KOPT-K1 (cell line): ENCODE measurements around the gene MAD2L1BP.
"Not testable (repeated sequence)": the region's sequence is repeated elsewhere in the genome, so short reads cannot be mapped to it uniquely, and the experiment has no call there.

ENCODE experiments used
- H3K27ac ChIP-seq: fragments of 200-600 bp; sonication (generic); 2 replicates; pipeline ENCODE4 v1.5.1; 2016; ENCODE audit warnings: antibody characterized with exemption, mild to moderate bottlenecking, low read depth, low read length; ENCODE audit not compliant: poor library complexity, severe bottlenecking
- H3K36me3 ChIP-seq: fragments of 200-600 bp; sonication (generic); 2 replicates; pipeline ENCODE4 v1.5.1; 2017; ENCODE audit warnings: antibody characterized with exemption, mild to moderate bottlenecking, low read length, moderate library complexity; ENCODE audit not compliant: insufficient read depth
- H3K9me3 ChIP-seq: fragments of 200-600 bp; sonication (generic); 2 replicates; pipeline ENCODE4 v1.5.1; 2017; ENCODE audit warnings: antibody characterized with exemption, low read length, mild to moderate bottlenecking; ENCODE audit not compliant: insufficient read depth, poor library complexity, severe bottlenecking

Gene MAD2L1BP

DNA sequence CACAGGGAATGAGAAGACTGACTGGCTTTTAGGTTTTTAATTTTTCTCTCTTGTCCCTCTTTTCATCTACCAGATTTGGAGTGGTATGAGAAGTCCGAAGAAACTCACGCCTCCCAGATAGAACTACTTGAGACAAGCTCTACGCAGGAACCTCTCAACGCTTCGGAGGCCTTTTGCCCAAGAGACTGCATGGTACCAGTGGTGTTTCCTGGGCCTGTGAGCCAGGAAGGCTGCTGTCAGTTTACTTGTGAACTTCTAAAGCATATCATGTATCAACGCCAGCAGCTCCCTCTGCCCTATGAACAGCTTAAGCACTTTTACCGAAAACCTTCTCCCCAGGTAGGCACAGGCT lies 644 bp downstream of the MAD2L1BP start:
- Histone ChIP-seq H3K9me3 (no peaks in the 10 kb centered on the region), H3K36me3 (peaks cover 41% of the 10 kb centered on the region), H3K27ac (peak overlapping the region; percentile 95)

DNA sequence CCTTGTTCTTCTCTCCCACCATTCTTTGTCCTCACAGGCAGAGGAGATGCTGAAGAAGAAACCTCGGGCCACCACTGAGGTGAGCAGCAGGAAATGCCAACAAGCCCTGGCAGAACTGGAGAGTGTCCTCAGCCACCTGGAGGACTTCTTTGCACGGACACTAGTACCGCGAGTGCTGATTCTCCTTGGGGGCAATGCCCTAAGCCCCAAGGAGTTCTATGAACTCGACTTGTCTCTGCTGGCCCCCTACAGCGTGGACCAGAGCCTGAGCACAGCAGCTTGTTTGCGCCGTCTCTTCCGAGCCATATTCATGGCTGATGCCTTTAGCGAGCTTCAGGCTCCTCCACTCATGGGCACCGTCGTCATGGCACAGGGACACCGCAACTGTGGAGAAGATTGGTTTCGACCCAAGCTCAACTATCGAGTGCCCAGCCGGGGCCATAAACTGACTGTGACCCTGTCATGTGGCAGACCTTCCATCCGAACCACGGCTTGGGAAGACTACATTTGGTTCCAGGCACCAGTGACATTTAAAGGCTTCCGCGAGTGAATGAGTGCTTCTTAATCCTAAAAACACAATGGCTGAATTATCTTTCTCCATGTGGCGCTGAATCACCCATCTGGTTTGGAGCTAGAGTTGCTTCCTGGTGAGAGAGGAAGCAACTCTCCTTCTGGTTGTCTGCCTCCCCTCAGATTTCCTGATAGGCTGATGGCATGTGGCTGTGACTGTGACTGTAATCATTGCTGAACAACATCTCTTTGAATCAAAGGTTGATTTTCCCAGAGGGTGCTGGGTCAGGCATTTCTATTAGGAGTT lies 4.6 kb downstream of the MAD2L1BP start:
- Histone ChIP-seq H3K36me3 (peaks cover 64% of the 10 kb centered on the region), H3K27ac (no peak overlapping the region), H3K9me3 (no peaks in the 10 kb centered on the region)

GRCh38 chr6:43644940-43645612 lies 9.4 kb downstream of the MAD2L1BP start, which contains the start of gene RSPH9:
TSS of gene RSPH9 (plus strand) at chr6:43645036. CDS start at chr6:43645099, 63 bp downstream.
- Histone ChIP-seq H3K36me3 (peaks cover 35% of the 10 kb centered on the region), H3K27ac (no peak within 1 kb of the TSS), H3K9me3 (no peaks in the 10 kb centered on the region)

DNA sequence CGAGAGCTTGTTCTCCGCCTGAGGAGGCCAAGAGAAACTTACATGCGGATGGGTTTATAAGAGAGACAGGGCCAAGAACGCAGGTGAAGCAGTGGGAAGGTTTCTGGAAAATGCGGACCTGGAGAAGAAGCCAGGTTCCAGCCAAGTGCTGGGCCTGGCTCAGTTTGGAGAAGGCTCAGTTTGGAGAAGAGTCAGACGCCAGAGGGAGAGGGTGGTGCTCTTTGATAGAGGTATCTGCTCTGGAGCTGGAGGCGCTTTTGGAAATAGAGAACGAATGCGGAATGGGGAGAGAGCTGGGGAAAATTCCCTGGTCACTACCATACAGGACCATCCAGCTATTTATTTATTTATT lies 9.9 kb downstream of the MAD2L1BP start:
- H3K27ac ChIP-seq: no peak overlapping the region

GRCh38 chr6:43647613-43648012 lies 12.0 kb downstream of the MAD2L1BP start:
- Histone ChIP-seq H3K36me3 (peaks cover 10% of the 10 kb centered on the region), H3K9me3 (no peaks in the 10 kb centered on the region), H3K27ac (no peak overlapping the region)

More for the DNA sequence above, 9.9 kb downstream of the MAD2L1BP start:
- Histone ChIP-seq H3K9me3 (no peaks in the 10 kb centered on the region), H3K36me3 (peaks cover 30% of the 10 kb centered on the region)

DNA sequence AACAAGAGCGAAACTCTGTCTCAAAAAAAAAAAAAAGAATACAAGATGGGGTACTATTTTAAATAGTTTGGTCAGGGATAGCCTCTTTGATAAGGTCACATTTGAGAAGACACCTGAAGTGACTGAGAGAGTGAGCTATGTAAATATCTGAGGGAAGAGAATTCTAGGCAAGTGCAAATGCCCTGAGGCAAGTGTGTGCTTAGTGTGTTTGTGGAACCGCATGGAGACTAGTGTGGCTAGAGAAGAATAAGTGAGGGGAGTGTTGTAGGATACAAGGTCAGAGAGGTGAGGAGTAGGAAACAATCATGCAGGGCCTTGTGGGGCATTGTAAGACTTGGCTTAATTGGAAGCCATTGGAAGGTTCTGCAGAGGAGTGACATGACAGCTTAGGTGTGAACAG lies 12.6 kb downstream of the MAD2L1BP start:
- peaks cover 5% of the 10 kb centered on the region; the same call in 1 of the 2 replicates for H3K36me3 ChIP-seq
- no peak overlapping the region for H3K27ac ChIP-seq
- no peaks in the 10 kb centered on the region for H3K9me3 ChIP-seq

DNA sequence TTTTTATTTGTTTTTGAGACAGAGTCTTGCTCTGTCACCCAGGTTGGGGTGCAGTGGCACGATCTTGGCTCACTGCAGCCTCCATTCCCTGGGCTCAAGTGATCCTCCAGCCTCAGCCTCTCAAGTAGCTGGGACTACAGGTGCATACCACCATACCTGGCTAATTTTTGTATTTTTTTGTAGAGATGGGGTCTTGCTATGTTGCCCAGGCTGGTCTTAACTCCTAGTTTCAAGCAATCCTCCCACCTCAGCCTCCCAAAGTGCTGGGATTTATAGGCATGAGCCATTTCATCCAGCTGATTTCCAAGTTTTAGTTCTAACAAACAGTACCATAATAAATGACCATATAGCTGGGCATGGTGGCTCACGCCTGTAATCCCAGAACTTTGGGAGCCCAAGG lies 17.2 kb downstream of the MAD2L1BP start:
- H3K36me3 ChIP-seq: not testable (repeated sequence)

DNA sequence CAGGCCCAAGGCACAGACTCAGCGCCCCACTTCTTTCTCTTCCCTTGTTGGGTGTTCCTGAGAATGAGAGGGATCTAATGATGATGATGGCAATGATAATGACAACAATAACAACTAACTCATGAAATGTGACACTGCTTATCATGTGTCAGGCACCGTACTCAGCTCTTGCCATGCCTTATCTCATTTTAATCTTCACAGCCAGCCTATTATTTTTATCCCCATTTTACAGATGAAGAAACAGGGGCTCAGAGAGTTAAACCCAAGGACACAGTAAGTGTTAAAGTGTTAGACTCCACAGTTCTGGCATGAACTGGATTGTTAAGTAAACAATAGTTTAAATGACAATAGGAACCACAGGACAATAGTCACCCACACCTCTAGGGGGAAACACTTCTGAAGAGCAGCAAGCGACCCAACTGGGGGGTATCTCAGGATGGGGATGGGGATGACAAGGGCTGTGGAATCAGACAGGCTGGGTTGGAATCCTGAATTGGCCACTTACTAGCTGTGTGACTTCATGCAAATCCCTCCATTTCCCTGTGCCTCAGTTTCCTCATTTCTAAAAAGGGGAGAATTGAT lies 21.7 kb downstream of the MAD2L1BP start:
- Histone ChIP-seq H3K36me3 (no peaks in the 10 kb centered on the region), H3K9me3 (peaks cover 3% of the 10 kb centered on the region), H3K27ac (no peak overlapping the region)

More for the DNA sequence above, 17.2 kb downstream of the MAD2L1BP start:
- not testable (repeated sequence) for H3K9me3 ChIP-seq, H3K27ac ChIP-seq

GRCh38 chr6:43658161-43658560 lies 22.5 kb downstream of the MAD2L1BP start:
- Histone ChIP-seq H3K36me3 (no peaks in the 10 kb centered on the region), H3K9me3 (peaks cover 3% of the 10 kb centered on the region), H3K27ac (no peak overlapping the region)

DNA sequence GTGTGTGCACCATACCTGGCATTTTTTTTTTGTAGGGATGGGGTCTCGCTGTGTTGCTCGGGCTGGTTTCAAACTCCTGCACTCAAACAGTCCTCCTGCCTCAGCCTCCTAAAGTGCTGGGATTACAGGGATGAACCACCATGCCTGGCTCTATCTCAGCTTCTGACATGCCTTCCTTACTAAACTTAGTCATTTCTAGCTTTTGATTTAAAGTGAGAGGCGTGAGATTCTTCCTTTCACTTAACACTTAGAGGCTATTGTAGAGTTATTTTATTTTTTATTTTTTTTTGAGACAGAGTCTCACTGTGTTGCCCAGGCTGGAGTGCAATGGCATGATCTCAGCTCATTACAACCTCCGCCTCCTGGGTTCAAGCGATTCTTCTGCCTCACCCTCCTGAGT lies 27.3 kb downstream of the MAD2L1BP start:
- not testable (repeated sequence) for H3K36me3 ChIP-seq, H3K27ac ChIP-seq, H3K9me3 ChIP-seq

- Histone ChIP-seq H3K36me3 (0 out of 2 replicates have a peak, but pooled peaks cover 7% of the 10 kb centered on the region), H3K27ac (no peak overlapping the region), H3K9me3 (peaks cover 3% of the 10 kb centered on the region)
Observed at GRCh38 chr6:43665376-43665775, 29.7 kb downstream of the MAD2L1BP start.

DNA sequence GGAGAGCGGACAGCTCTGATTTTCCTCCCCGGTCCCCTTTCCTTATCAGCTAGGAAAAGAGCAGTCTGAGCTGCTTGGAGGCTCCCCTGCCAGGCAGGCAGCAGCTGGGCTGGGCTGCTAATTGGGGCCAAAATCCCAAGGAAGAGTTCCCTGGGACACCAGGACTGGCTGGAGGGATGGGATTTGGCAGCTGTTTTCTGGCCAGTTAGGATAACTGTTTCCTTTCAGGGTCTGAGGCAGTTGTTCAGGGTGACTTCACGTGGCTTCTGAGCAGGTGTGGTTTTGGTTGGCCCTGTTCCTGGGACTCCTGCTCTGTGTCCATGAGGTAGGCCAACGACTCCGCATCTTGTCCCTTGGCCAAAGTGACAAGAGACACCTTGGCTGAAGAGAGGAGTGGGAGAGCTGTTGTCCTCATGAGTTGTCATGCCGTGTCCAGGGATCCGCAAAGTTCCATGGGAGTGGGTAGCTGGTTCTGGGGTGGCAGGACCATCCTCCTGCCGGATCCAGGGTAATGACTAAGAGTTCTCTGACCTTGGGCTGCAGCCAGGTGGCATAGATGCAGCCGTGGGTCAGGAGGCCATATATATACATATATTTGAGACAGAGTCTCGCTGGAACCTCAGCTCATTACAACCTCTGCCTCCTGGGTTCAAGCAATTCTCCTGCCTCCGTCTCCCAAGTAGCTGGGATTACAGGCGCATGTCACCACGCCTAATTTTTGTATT lies 30.7 kb downstream of the MAD2L1BP start:
- Histone ChIP-seq H3K27ac (no peak overlapping the region), H3K36me3 (peaks cover 16% of the 10 kb centered on the region), H3K9me3 (no peaks in the 10 kb centered on the region)

- Histone ChIP-seq H3K9me3 (no peaks in the 10 kb centered on the region), H3K27ac (no peak overlapping the region), H3K36me3 (peaks cover 28% of the 10 kb centered on the region)
Observed at GRCh38 chr6:43667245-43668150, 31.9 kb downstream of the MAD2L1BP start.
